HepG2 (cell line): ENCODE measurements around the gene RPL31. TPM values are rescaled to one million over a fixed set of nuclear protein-coding genes. Genes with fewer than 3 reads are reported as not detected.
A peak's percentile ranks its signal among the peaks of the same experiment; 100 is the strongest.

ENCODE experiments used
- GPN1 ChIP-seq: sonication (generic); formaldehyde crosslinking; IDR thresholded peaks from 2 replicates; pipeline ENCODE4 v1.5.1; 2020; ENCODE audit warnings: missing genetic modification reagents, borderline replicate concordance
- KDM1A ChIP-seq: IDR thresholded peaks from 2 replicates; pipeline ENCODE4 v1.6.1; 2016; ENCODE audit warnings: missing compliant biosample characterization
- KDM2A ChIP-seq: sonication (generic); formaldehyde crosslinking; IDR thresholded peaks from 2 replicates; pipeline ENCODE4 v1.4.0; 2020; ENCODE audit warnings: low read depth, missing genetic modification reagents, borderline replicate concordance
- MAF1 ChIP-seq: sonication (generic); formaldehyde crosslinking; IDR thresholded peaks from 2 replicates; pipeline ENCODE4 v1.5.0; 2020; ENCODE audit warnings: missing genetic modification reagents, borderline replicate concordance
- NFKBIZ ChIP-seq: IDR thresholded peaks from 2 replicates; pipeline ENCODE4 v1.6.1; 2018; ENCODE audit warnings: missing genetic modification reagents, missing compliant biosample characterization
- NR2C2 ChIP-seq: sonication (generic); formaldehyde crosslinking; IDR thresholded peaks from 2 replicates; pipeline ENCODE4 v1.4.0; 2020; ENCODE audit warnings: missing genetic modification reagents, mild to moderate bottlenecking, moderate library complexity, borderline replicate concordance
- RFXANK ChIP-seq: IDR thresholded peaks from 2 replicates; pipeline ENCODE4 v1.6.1; 2016
- SOX13 ChIP-seq, 3 experiments: fragments of 450-650 bp in 1 of 3; sonication (generic) in 1 of 3; formaldehyde crosslinking in 1 of 3; IDR thresholded peaks in 2 of 3; conservative IDR thresholded peaks in 1 of 3; 2 replicates each; pipeline versions ENCODE4 v1.5.0 to v1.6.1; 2016 to 2020; ENCODE audit warnings: antibody characterized with exemption in 1 of 3, mild to moderate bottlenecking in 1 of 3, missing compliant biosample characterization in 1 of 3, missing genetic modification reagents in 1 of 3, moderate library complexity in 1 of 3
- SYNCRIP ChIP-seq: fragments of 200-400 bp; formaldehyde crosslinking; IDR thresholded peaks from 2 replicates; pipeline ENCODE4 v1.6.1; 2018; ENCODE audit warnings: mild to moderate bottlenecking, low read depth, low read length; ENCODE audit not compliant: insufficient read depth
- TBX3 ChIP-seq: fragments of 450-650 bp; IDR thresholded peaks from 2 replicates; pipeline ENCODE4 v1.6.1; 2017; ENCODE audit warnings: antibody characterized with exemption, mild to moderate bottlenecking, inconsistent platforms, borderline replicate concordance
- TEAD3 ChIP-seq: optimal IDR thresholded peaks from 2 replicates; pipeline ENCODE3; 2016; ENCODE audit warnings: borderline replicate concordance
- TP53 ChIP-seq: sonication (generic); formaldehyde crosslinking; conservative IDR thresholded peaks from 2 replicates; pipeline ENCODE4 v1.4.0; 2020; ENCODE audit warnings: missing genetic modification reagents
- ZBTB21 ChIP-seq: sonication (generic); formaldehyde crosslinking; IDR thresholded peaks from 2 replicates; pipeline ENCODE4 v1.4.0; 2020; ENCODE audit warnings: missing genetic modification reagents
- ZBTB7B ChIP-seq: sonication (generic); formaldehyde crosslinking; IDR thresholded peaks from 2 replicates; pipeline ENCODE4 v1.4.0; 2020; ENCODE audit warnings: missing genetic modification reagents
- ZMYM3 ChIP-seq: sonication (generic); formaldehyde crosslinking; IDR thresholded peaks from 2 replicates; pipeline ENCODE4 v1.5.1; 2020; ENCODE audit warnings: mild to moderate bottlenecking, missing genetic modification reagents
- ZNF335 ChIP-seq: sonication (generic); formaldehyde crosslinking; IDR thresholded peaks from 2 replicates; pipeline ENCODE4 v1.4.0; 2020; ENCODE audit warnings: missing genetic modification reagents
- ZNF383 ChIP-seq: sonication (generic); formaldehyde crosslinking; IDR thresholded peaks from 2 replicates; pipeline ENCODE4 v1.4.0; 2020; ENCODE audit warnings: missing genetic modification reagents, mild to moderate bottlenecking, borderline replicate concordance
- ZNF432 ChIP-seq: sonication (generic); formaldehyde crosslinking; IDR thresholded peaks from 2 replicates; pipeline ENCODE4 v1.5.0; 2020; ENCODE audit warnings: missing genetic modification reagents, mild to moderate bottlenecking, borderline replicate concordance
- ZNF570 ChIP-seq: sonication (generic); formaldehyde crosslinking; IDR thresholded peaks from 2 replicates; pipeline ENCODE4 v1.4.0; 2020; ENCODE audit warnings: mild to moderate bottlenecking, missing genetic modification reagents, borderline replicate concordance
- ZNF644 ChIP-seq: IDR thresholded peaks from 2 replicates; pipeline ENCODE4 v1.6.1; 2016; ENCODE audit warnings: low read depth
- ZNF773 ChIP-seq: sonication (generic); formaldehyde crosslinking; IDR thresholded peaks from 2 replicates; pipeline ENCODE4 v1.4.0; 2020; ENCODE audit warnings: missing genetic modification reagents, borderline replicate concordance
- polyA plus RNA-seq, 8 experiments: library from polyadenylated mRNA; depleted of rRNA in 3 of 8; stranded (reverse) in 7 of 8; unstranded in 1 of 8; fragments of >200 nt; fragmentation: Illumina TruSeq in 4 of 8; extraction: Trizol in 4 of 8; gene quantifications; 2 replicates each; pipeline versions ENCODE4 v1.2.1 to v1.2.3, GENCODE V29; 2011 to 2016; ENCODE audit warnings: low read depth in 4 of 8, missing spikeins in 1 of 8, mixed read lengths in 1 of 8; ENCODE audit not compliant: insufficient read depth in 1 of 8
- total RNA-seq, 5 experiments: library from RNA; depleted of rRNA; stranded (reverse); fragments of >200 nt; fragmentation: Illumina TruSeq; extraction: Trizol; gene quantifications; 2 replicates each; pipeline ENCODE4 v1.2.3, GENCODE V29; 2016; ENCODE audit warnings: low read depth in 1 of 5
- TF ChIP-seq, protein P1 (sequence below): sonication (generic); formaldehyde crosslinking; IDR thresholded peaks from 2 replicates; pipeline ENCODE4 v1.4.0; 2020; ENCODE audit warnings: mild to moderate bottlenecking, missing genetic modification reagents, borderline replicate concordance
- TF ChIP-seq, protein P2 (sequence below): IDR thresholded peaks from 2 replicates; pipeline ENCODE4 v1.6.1; 2016; ENCODE audit warnings: missing compliant biosample characterization, missing genetic modification reagents, borderline replicate concordance
- TF ChIP-seq, protein P3 (sequence below): sonication (generic); formaldehyde crosslinking; conservative IDR thresholded peaks from 2 replicates; pipeline ENCODE4 v1.4.0; 2020; ENCODE audit warnings: missing genetic modification reagents

Gene RPL31
- total and polyA plus RNA-seq, 2 of the 13 experiments (the other 11 are each of a cell fraction or from before 2014, with no cell fraction given), result 3,331 to 3,582 TPM

DNA sequence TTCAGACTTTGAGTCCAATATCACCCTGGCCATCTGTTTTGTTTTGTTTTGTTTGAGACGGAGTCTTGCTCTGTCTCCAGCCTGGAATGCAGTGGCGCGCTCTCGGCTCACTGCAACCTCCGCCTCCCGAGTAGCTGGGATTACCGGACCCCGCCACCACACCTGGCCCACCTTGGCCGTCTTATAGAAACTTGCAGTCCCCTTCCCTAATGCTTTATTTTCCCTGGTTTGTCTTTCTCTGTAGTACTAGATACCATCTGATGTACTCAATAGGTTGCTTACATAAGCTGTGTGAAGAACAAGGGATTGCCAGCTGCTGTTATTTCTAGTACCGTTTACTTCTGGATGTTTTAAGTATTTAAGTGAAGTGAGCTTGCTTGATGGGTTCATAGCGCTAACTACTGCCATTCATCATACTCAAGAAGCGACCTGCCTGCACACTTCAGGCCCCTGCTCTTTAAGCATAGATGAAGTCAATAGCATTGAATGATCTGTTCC, 1.2 kb downstream of the RPL31 start (continued):
- TF ChIP-seq, protein P1, sequence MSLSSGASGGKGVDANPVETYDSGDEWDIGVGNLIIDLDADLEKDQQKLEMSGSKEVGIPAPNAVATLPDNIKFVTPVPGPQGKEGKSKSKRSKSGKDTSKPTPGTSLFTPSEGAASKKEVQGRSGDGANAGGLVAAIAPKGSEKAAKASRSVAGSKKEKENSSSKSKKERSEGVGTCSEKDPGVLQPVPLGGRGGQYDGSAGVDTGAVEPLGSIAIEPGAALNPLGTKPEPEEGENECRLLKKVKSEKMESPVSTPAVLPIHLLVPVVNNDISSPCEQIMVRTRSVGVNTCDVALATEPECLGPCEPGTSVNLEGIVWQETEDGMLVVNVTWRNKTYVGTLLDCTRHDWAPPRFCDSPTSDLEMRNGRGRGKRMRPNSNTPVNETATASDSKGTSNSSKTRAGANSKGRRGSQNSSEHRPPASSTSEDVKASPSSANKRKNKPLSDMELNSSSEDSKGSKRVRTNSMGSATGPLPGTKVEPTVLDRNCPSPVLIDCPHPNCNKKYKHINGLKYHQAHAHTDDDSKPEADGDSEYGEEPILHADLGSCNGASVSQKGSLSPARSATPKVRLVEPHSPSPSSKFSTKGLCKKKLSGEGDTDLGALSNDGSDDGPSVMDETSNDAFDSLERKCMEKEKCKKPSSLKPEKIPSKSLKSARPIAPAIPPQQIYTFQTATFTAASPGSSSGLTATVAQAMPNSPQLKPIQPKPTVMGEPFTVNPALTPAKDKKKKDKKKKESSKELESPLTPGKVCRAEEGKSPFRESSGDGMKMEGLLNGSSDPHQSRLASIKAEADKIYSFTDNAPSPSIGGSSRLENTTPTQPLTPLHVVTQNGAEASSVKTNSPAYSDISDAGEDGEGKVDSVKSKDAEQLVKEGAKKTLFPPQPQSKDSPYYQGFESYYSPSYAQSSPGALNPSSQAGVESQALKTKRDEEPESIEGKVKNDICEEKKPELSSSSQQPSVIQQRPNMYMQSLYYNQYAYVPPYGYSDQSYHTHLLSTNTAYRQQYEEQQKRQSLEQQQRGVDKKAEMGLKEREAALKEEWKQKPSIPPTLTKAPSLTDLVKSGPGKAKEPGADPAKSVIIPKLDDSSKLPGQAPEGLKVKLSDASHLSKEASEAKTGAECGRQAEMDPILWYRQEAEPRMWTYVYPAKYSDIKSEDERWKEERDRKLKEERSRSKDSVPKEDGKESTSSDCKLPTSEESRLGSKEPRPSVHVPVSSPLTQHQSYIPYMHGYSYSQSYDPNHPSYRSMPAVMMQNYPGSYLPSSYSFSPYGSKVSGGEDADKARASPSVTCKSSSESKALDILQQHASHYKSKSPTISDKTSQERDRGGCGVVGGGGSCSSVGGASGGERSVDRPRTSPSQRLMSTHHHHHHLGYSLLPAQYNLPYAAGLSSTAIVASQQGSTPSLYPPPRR (CRISPR knock-in tag), result no peak
- no peak for TF ChIP-seq TP53 (CRISPR knock-in tag)
- TF ChIP-seq NFKBIZ (CRISPR knock-in tag), result no peak
- TF ChIP-seq ZNF383 (CRISPR knock-in tag), result no peak
- no peak for TF ChIP-seq TBX3
- peak; percentile 29 for TF ChIP-seq TEAD3 (CRISPR knock-in tag)
- TF ChIP-seq, protein P2, sequence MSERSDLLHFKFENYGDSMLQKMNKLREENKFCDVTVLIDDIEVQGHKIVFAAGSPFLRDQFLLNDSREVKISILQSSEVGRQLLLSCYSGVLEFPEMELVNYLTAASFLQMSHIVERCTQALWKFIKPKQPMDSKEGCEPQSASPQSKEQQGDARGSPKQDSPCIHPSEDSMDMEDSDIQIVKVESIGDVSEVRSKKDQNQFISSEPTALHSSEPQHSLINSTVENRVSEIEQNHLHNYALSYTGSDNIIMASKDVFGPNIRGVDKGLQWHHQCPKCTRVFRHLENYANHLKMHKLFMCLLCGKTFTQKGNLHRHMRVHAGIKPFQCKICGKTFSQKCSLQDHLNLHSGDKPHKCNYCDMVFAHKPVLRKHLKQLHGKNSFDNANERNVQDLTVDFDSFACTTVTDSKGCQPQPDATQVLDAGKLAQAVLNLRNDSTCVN, result 0 out of 2 replicates have a peak, but pooled peaks have one; percentile 37
- 0 out of 2 replicates have a peak, but pooled peaks have one; percentile 21 for TF ChIP-seq ZBTB21 (CRISPR knock-in tag)
- TF ChIP-seq KDM1A (CRISPR knock-in tag), result no peak
- no peak for TF ChIP-seq GPN1
- no peak for TF ChIP-seq ZBTB7B
- TF ChIP-seq RFXANK (CRISPR knock-in tag), result no peak
- no peak for TF ChIP-seq ZNF644 (CRISPR knock-in tag)
- no peak for TF ChIP-seq MAF1
- TF ChIP-seq ZNF432 (CRISPR knock-in tag), result no peak
- 0 out of 2 replicates have a peak, but pooled peaks have one; percentile 49 for TF ChIP-seq KDM2A (CRISPR knock-in tag)
- TF ChIP-seq, protein P3, sequence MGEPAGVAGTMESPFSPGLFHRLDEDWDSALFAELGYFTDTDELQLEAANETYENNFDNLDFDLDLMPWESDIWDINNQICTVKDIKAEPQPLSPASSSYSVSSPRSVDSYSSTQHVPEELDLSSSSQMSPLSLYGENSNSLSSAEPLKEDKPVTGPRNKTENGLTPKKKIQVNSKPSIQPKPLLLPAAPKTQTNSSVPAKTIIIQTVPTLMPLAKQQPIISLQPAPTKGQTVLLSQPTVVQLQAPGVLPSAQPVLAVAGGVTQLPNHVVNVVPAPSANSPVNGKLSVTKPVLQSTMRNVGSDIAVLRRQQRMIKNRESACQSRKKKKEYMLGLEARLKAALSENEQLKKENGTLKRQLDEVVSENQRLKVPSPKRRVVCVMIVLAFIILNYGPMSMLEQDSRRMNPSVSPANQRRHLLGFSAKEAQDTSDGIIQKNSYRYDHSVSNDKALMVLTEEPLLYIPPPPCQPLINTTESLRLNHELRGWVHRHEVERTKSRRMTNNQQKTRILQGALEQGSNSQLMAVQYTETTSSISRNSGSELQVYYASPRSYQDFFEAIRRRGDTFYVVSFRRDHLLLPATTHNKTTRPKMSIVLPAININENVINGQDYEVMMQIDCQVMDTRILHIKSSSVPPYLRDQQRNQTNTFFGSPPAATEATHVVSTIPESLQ (CRISPR knock-in tag), result no peak
- TF ChIP-seq ZNF335 (CRISPR knock-in tag), result no peak
- TF ChIP-seq SYNCRIP, result no peak
- no peak for TF ChIP-seq NR2C2 (CRISPR knock-in tag)
- TF ChIP-seq ZNF570 (CRISPR knock-in tag), result no peak
- TF ChIP-seq ZMYM3 (CRISPR knock-in tag), result peak; percentile 50; the same call in 1 of the 2 replicates
- TF ChIP-seq SOX13 (IDR thresholded peaks at IDR 0.05), result no peak
- TF ChIP-seq SOX13 (CRISPR knock-in tag; conservative IDR thresholded peaks at IDR 0.05 in 1 of 2, IDR thresholded peaks at IDR 0.05 in 1 of 2), result peak in 1 of 2 experiments; percentile 4; a peak in 1 of 4 replicates
- TF ChIP-seq ZNF773 (CRISPR knock-in tag), result no peak
